Jurkat, Clone E6-1 (cell line): ENCODE measurements around the gene PDE1C.
"Not testable (repeated sequence)": the region's sequence is repeated elsewhere in the genome, so short reads cannot be mapped to it uniquely, and the experiment has no call there.

ENCODE experiments used
- DNase-seq: peaks from one replicate; pipeline ENCODE4 v3.0.0-alpha.2; 2011; ENCODE audit warnings: low read depth, low spot score
- H3K4me3 ChIP-seq: 2 replicates; pipeline ENCODE4 v1.5.1; 2011; ENCODE audit warnings: mild to moderate bottlenecking, low read length, control low read depth, moderate library complexity

The PDE1C gene

GRCh38 chr7:32077806-32078205, 7.6 kb upstream of the PDE1C start:
- no peak overlapping the region for H3K4me3 ChIP-seq
- no peak for DNase-seq

GRCh38 chr7:32076802-32077201, 6.6 kb upstream of the PDE1C start:
- H3K4me3 ChIP-seq, DNase-seq: not testable (repeated sequence)

DNA sequence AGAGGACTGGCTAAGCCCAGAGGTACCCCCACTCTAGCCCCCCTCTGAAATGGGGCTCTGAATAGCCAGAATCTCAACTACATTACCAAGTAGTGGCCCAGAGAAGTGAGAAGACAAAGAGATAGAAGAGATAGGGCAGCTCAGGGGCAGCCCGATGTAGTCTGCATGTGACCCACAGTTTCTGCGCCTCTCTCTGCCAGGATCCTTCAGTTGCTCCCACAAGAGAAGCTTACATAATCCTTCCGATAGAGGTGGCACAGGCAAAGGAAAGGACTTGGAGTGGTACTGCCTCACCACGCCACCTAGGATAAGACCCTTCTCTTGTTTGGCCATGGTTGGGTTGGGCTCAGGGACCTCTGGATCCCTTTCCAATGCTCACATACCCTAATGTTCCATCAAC, 5.4 kb upstream of the PDE1C start:
- DNase-seq = no peak
- H3K4me3 ChIP-seq = no peak overlapping the region

- no peak overlapping the region for H3K4me3 ChIP-seq
- DNase-seq = no peak
Measured at GRCh38 chr7:32074787-32075585, 4.8 kb upstream of the PDE1C start.

DNA sequence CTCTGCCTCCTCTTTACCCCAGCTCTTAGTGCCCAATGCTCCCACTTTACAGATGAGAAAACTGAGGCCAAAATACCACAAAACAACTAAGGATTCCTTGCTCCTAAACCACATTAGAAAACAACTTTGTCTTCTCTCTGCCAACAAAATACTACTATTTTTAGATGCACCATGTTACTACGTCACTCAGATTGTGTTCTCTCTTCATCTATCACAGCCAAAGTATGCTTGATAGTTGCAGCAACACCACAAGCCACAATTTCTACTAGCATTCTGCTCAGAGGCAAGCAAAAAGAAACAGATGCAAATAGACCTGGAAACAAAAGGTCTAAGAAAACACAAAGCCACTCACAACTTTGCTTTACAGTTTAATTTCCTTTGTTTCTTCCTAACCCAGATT, 3.3 kb upstream of the PDE1C start:
- no peak for DNase-seq

GRCh38 chr7:32072397-32072796, 2.2 kb upstream of the PDE1C start:
- H3K4me3 ChIP-seq = no peak overlapping the region
- DNase-seq = no peak

More for the DNA sequence above, 3.3 kb upstream of the PDE1C start:
- H3K4me3 ChIP-seq = no peak overlapping the region

DNA sequence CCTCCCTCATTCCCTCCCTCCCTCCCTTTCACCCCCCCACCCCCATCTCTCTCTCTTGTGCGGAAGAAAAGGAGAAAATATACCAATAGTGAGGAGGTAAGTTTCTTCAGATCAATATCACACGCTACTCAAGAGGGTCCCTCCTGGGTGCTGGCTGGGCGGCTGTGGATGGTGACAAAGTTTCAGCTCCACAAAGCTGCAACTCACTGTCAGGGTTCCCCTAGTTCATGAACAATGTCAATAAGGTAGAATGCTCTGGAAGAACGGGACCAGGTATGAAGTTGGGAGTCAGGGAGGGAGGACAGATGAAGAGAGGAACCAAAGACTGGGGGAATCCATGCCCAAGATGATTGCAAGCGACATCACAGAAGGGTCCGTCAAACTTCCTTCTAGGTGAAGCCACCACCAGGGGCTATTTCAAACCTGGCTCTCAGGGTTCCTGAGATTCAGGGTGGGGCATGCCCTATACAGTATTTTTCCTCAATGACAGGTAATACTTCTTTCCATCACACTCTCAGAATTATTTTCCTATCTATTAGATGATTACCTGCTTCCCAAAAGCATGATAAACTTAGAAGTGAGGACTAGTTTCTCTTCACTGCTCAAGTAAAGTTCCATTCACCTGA, 1.4 kb upstream of the PDE1C start:
- no peak for DNase-seq
- H3K4me3 ChIP-seq = no peak overlapping the region

DNA sequence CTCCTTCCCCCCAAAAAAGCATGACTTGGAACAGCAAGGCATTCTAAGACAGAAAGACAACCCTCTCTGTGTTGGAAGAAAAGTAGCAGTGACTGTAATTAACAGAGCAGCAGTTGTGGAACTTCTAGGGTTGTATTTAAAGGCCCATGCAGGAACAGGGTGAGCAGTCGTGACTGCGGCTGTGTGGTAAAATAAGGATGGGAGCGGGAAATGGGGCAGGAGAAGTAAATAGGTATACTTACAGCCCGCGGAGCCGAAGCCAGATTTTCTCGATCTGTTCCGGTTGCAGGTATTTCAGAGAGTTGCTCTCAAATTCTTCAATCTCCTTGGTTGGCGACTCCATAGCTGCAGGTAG, 179 bp downstream of the PDE1C start:
- DNase-seq = no peak
- no peak overlapping the region for H3K4me3 ChIP-seq

- no peak overlapping the region for H3K4me3 ChIP-seq
- DNase-seq = no peak
Measured at GRCh38 chr7:32069116-32069650, 1.0 kb downstream of the PDE1C start.

- H3K4me3 ChIP-seq = no peak overlapping the region
- DNase-seq = no peak
Measured at GRCh38 chr7:32068411-32069101, 1.7 kb downstream of the PDE1C start.

DNA sequence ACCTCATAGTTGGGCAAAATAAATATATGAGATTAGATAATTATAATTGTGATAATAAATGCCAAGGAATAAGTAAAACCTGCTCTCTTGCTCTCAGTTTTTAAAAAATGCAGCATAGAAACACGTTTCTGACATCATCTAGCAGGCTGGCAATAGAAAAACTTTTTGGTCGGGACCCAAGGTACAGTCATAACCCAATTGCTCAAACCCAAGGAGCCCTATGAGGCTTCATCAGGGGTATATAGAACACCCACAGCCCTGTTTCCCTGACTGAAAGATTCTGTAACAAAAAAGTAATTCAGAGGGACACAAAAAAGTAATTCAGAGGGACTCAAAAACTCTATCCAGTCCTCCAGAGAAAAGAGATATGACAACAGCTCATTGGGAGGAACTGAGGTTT, 3.8 kb downstream of the PDE1C start:
- no peak overlapping the region for H3K4me3 ChIP-seq
- DNase-seq = no peak

DNA sequence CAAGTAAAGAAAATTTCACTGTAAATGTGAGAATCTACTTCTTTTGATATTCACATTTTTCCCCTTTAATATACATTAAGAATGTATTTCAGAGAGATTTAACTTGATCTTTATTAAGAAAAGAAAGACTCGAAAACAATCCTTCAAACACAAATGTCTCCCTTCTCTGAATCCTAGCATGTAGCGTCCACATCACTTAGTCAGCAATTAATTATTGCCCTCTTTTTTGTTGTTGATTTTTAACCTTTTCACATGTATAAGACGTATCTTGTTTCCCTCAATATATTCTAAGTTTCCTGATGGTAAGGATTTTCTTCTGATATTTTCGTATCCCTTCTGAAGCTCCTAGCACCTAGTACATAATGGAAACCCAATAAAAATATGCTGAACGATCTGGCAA, 6.6 kb downstream of the PDE1C start:
- no peak for DNase-seq
- H3K4me3 ChIP-seq = no peak overlapping the region

DNA sequence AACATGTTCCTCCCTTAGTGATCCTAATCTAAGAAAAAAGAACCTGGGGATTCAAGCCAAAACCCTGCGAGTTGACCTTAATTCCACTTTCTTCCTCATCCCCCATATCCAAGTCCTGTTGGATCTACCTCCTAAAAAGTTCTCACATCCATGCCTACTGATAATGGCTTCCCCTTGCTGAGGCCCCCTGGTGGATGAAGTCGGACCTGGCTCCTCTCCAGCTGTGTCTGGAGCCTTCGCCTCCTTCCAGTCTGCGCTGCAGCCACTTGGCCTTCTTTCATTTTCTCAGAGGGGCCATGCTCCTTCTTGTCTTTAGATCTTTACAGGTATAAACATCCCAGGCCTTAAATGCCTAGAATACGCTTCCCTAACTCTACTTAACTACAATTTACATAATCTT, 8.1 kb downstream of the PDE1C start:
- DNase-seq = peak; percentile 31
- no peak overlapping the region for H3K4me3 ChIP-seq

GRCh38 chr7:32061346-32061745, 8.9 kb downstream of the PDE1C start:
- no peak for DNase-seq
- no peak overlapping the region for H3K4me3 ChIP-seq

- H3K4me3 ChIP-seq = no peak overlapping the region
- no peak for DNase-seq
Measured at GRCh38 chr7:32059289-32060011, 10.8 kb downstream of the PDE1C start.

DNA sequence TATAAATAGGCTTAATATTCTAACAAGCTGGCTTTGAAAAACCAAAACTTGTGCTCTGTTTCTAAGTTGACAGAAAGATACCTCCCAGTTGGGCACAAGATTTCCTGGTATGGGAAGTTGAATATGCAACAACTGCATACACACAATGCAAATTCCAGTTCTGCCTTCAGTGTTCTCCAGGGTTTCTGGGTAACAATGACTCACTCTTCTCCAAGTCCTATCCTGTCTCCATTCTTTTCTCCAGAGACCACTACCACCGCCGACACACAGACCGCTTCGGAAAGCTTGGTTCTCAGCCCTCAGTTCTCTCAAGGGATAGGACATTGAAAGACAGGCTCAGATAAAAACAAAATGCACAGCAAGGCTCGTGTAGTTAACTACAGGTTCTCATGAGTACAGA, 12.2 kb downstream of the PDE1C start:
- no peak for DNase-seq
- H3K4me3 ChIP-seq = no peak overlapping the region

DNA sequence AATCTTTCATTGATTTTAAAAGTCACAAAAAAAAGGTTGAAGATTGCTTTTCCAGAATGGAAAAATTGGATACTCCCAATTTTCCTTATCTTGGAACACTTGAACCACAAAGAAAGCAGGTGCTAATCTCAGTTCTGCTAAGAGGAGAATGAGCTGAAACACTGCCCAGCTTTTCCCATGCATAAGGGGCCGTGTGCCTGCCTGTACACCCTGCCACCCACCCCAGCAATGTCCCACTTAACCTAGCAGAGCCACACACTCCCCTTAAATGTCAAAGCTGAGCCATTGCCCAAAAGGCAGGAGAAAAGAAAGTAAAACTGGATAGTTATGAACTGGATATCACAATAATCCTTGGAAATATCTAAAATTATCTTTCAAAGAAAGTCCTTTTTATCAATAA, 13.4 kb downstream of the PDE1C start:
- DNase-seq = no peak
- H3K4me3 ChIP-seq = no peak overlapping the region

DNA sequence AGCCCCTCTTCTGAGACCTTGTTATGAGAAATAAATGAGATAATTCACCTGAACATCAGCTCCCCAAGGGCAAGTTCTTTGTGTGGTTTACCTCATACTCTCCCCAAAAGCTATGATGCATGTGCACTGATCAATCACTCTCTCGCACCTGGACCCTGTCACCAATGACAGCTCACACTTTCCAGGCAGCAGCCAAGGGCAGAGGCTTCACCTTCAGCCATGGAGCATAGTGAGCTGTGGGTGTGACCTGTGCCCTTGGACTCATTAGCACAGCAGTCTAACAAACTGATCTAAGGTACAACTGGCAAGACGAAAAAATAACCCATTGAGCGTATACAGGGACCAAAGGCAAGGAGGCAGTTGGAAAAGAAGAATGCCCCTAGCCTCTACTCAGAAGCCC, 17.0 kb downstream of the PDE1C start:
- no peak overlapping the region for H3K4me3 ChIP-seq

GRCh38 chr7:32051128-32051527, 19.1 kb downstream of the PDE1C start:
- no peak overlapping the region for H3K4me3 ChIP-seq
- no peak for DNase-seq

More for the DNA sequence above, 17.0 kb downstream of the PDE1C start:
- no peak for DNase-seq

- DNase-seq = no peak
- H3K4me3 ChIP-seq = no peak overlapping the region
Measured at GRCh38 chr7:32049599-32049998, 20.6 kb downstream of the PDE1C start.
